Activated T-helper 1 cell treated with Interleukin-2 at 50 U/mL for 16 hours (primary cell): ENCODE measurements around the gene CXCR4.
"Not testable (repeated sequence)": the region's sequence is repeated elsewhere in the genome, so short reads cannot be mapped to it uniquely, and the experiment has no call there.

Experiments used
- DNase-seq: peaks from one replicate; pipeline ENCODE4 v3.0.0-alpha.2; 2020; ENCODE audit warnings: low read depth

The CXCR4 gene

GRCh38 chr2:136115183-136115761 is 2.7 kb downstream of the CXCR4 start:
- DNase-seq: no peak

GRCh38 chr2:136114382-136114781 is 3.6 kb downstream of the CXCR4 start:
- DNase-seq: no peak

- no peak for DNase-seq
These were observed 4.6 kb downstream of the CXCR4 start for GRCh38 chr2:136113209-136113971.

- no peak for DNase-seq
These were observed 5.4 kb downstream of the CXCR4 start for GRCh38 chr2:136112317-136113208.

- no peak for DNase-seq
These were observed 6.2 kb downstream of the CXCR4 start for GRCh38 chr2:136111711-136112110.

GRCh38 chr2:136110526-136110925 is 7.4 kb downstream of the CXCR4 start:
- no peak for DNase-seq

- DNase-seq: no peak
These were observed 9.5 kb downstream of the CXCR4 start for GRCh38 chr2:136108463-136108862.

- no peak for DNase-seq
These were observed 10.6 kb downstream of the CXCR4 start for GRCh38 chr2:136107051-136108033.

- DNase-seq: no peak
These were observed 11.4 kb downstream of the CXCR4 start for GRCh38 chr2:136106505-136106904.

- DNase-seq: no peak
These were observed 13.0 kb downstream of the CXCR4 start for GRCh38 chr2:136104977-136105376.

- no peak for DNase-seq
These were observed 16.9 kb downstream of the CXCR4 start for GRCh38 chr2:136101042-136101441.

GRCh38 chr2:136098441-136098840 is 19.5 kb downstream of the CXCR4 start:
- no peak for DNase-seq

- no peak for DNase-seq
These were observed 24.4 kb downstream of the CXCR4 start for GRCh38 chr2:136093583-136093982.

- DNase-seq: no peak
These were observed 26.1 kb downstream of the CXCR4 start for GRCh38 chr2:136091899-136092298.

- DNase-seq: not testable (repeated sequence)
These were observed 30.0 kb downstream of the CXCR4 start for GRCh38 chr2:136087901-136088460.

GRCh38 chr2:136086253-136087016 is 31.5 kb downstream of the CXCR4 start:
- no peak for DNase-seq

- no peak for DNase-seq
These were observed 32.3 kb downstream of the CXCR4 start for GRCh38 chr2:136085453-136086209.

- no peak for DNase-seq
These were observed 36.3 kb downstream of the CXCR4 start for GRCh38 chr2:136081582-136082210.

GRCh38 chr2:136080114-136080513 is 37.8 kb downstream of the CXCR4 start:
- no peak for DNase-seq
